NCI-H2196 (cell line): ENCODE data around the gene VPS4A.

Source experiments
- DNase-seq: peaks from one replicate; lab custom pipeline; 2025; ENCODE audit not compliant: unreplicated experiment; lab: John Stamatoyannopoulos, UW

VPS4A gene

DNA sequence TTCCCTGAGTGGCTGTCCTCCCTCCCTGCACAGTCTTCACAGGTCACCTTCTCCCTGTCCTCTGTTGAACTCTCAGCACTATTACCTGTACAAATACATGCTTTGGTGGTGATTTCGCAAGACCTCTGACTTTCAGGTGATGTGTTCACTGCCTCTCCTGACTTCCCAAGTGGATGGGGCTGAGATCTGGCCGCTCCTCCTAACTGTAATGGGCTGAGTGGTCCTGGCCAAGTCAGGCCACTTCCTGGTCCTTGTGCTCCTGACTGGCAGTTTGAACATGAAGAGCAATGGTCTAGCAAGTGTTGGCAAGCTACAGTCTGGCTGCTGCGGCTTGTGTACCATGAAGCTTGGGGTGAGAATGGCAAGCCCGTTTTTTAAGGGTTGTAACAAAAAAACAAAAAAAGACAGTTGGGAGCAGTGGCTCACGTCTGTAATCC lies 52.1 kb downstream of the VPS4A start:
- no peak for DNase-seq

DNA sequence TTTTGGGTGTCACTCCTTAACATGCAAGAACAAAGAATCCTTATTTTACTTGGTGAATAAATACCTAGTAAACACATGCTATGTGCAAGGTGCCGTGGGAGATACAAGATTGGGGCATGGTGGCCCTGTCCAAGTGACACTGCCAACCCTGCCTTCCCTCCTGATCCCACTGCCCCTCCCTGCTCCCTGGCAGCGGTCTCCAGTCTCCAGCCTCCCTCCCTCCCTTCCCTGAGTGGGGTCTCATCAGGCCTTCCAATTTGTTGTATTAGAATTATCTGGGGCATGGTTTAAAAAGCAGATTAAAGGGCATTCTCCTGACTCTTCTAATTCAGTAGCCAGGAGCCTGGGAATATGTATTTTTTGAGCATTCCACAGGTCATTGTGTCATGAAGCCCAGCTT lies 52.9 kb downstream of the VPS4A start:
- no peak for DNase-seq

DNA sequence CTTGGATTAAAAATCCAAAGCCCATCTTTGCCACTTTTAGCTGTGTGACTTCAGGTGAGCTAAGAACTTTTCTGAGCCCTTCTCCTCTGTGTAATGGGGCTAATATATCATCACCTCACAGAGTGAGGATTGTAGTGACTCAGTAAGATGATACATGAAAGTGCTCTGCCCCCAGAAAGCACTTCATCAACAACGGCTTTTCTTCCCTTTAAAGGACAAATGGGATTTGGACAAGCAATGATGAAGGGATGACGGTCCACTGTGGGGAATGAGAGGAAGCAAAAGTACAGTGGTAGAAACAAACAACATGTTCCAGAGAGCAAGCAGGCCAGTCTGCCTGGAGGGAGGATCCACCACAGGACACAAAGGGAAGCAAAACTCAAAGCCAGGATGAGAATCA lies 54.8 kb downstream of the VPS4A start:
- DNase-seq = no peak

DNA sequence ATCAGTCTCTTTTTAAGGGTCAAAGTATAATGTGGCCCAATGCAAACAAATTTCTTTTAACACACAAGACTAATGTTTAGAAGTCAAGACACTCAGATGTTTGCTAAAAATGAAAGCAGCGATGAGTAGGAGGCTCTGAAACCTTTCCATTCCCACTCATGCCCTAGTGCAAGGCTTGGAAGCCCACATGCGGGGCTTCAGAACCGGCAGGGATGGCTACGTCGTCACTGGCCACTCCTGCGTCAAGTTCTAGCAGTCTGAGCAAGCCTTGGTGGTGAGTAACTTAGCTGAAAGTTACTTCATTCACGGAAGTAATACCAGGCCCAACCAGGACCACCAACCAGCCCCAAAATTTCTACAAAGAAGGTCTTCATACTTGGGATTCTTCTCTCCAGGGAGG lies 55.3 kb downstream of the VPS4A start:
- DNase-seq = no peak

DNA sequence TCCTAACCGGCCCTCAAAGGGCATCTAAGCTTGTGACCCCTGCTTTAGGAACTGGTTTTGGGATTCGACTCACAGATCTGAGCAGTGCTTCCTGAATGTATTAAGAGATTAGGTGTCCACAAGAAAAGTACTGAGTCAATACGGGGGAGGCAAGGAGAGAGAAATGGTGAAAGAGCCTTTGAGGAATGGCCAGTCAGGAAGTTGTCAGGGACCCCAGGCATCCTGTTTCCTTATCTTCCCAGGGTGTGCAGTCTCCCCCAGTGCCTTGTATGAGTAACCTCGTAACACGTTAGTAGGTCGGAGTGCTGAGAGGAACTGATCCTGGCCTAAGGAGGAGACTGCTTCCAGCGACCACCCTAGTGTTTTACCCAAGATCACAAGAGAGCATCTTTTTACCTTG lies 56.8 kb downstream of the VPS4A start:
- DNase-seq = no peak

DNA sequence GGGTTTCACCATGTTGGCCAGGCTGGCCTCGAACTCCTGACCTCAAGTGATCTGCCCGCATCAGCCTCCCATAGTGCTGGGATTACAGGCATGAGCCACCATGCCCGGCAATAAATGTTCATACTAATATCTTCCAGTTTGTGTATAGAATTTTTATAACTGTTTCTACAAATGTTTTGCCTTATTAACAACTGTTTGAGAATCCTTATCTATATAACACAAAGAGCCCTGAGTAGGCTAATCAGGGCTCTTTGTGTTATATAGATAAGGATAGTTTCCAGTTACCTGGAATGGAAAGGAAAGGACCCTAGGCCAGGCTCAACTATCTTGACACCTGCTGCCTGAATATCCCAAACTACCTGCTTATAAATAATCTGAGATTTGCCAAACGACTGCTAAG lies 57.7 kb downstream of the VPS4A start:
- no peak for DNase-seq

DNA sequence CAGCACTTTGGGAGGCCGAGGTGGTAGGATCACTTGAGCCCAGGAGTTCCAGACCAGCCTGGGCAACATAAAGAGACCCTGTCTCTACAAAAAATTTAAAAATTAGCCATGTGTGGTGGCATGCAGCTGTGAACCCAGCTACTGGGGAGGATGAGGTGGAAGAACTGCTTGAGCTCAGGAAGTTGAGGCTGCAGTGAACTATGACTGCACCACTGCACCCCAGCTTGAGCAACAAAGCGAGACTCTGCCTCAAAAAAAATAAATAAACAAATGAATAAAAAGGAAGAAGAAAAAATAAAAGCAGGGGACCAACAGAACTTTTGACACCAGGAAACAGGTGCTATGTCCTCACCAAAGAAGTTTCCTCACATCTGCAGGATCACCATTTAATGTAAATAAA lies 60.4 kb downstream of the VPS4A start:
- no peak for DNase-seq

DNA sequence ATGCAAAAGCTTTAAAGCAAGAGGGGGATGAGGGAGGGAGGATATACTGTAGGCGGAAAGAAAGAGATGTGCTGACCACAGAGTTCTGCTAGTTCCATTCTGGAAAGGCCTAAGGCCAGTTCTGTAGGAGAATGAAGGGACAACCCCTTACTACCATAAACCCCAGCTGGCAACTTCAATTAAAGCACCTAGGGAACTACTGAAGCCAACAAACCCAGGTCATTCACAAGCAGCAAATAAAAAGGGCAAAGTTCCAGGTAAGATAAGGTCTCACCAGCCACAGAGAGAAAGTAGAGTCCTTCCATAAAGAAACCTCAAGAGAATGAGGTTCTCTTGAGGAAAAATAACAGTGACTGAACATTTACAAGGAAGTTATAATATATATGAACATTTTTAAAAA lies 61.9 kb downstream of the VPS4A start:
- no peak for DNase-seq
